HG03097 (cell line): ENCODE measurements around the gene RAP1GAP.
"Not testable (repeated sequence)": the region's sequence is repeated elsewhere in the genome, so short reads cannot be mapped to it uniquely, and the experiment has no call there.

Source experiments
- ATAC-seq: cut with Tn5 transposase; IDR thresholded peaks from one replicate; pipeline ENCODE4 v1.9.1; 2021; ENCODE audit not compliant: unreplicated experiment, low FRiP score

The RAP1GAP gene

GRCh38 chr1:21647431-21648351, 21.5 kb downstream of the RAP1GAP start:
- no peak for ATAC-seq

- ATAC-seq = no peak
Measured at GRCh38 chr1:21645550-21645949, 23.6 kb downstream of the RAP1GAP start.

- no peak for ATAC-seq
Measured at GRCh38 chr1:21644906-21645305, 24.3 kb downstream of the RAP1GAP start.

GRCh38 chr1:21644348-21644747, 24.8 kb downstream of the RAP1GAP start:
- ATAC-seq = no peak

GRCh38 chr1:21643624-21644023, 25.5 kb downstream of the RAP1GAP start:
- no peak for ATAC-seq

- no peak for ATAC-seq
Measured at GRCh38 chr1:21641967-21642739, 27.0 kb downstream of the RAP1GAP start.

GRCh38 chr1:21641537-21641936, 27.6 kb downstream of the RAP1GAP start:
- ATAC-seq = no peak

GRCh38 chr1:21641076-21641475, 28.1 kb downstream of the RAP1GAP start:
- no peak for ATAC-seq

GRCh38 chr1:21640653-21641052, 28.5 kb downstream of the RAP1GAP start:
- no peak for ATAC-seq

GRCh38 chr1:21639594-21640041, 29.5 kb downstream of the RAP1GAP start:
- ATAC-seq = no peak

GRCh38 chr1:21638531-21639341, 30.4 kb downstream of the RAP1GAP start:
- ATAC-seq = no peak

- ATAC-seq = no peak
Measured at GRCh38 chr1:21637514-21637913, 31.6 kb downstream of the RAP1GAP start.

GRCh38 chr1:21636029-21636428, 33.1 kb downstream of the RAP1GAP start:
- no peak for ATAC-seq

- no peak for ATAC-seq
Measured at GRCh38 chr1:21634806-21635535, 34.2 kb downstream of the RAP1GAP start.

GRCh38 chr1:21633992-21634805, 35.0 kb downstream of the RAP1GAP start:
- no peak for ATAC-seq

- ATAC-seq = no peak
Measured at GRCh38 chr1:21633141-21633755, 35.9 kb downstream of the RAP1GAP start.

GRCh38 chr1:21631944-21632887, 36.9 kb downstream of the RAP1GAP start:
- no peak for ATAC-seq

- not testable (repeated sequence) for ATAC-seq
Measured at GRCh38 chr1:21631590-21631943, 37.6 kb downstream of the RAP1GAP start.
